HEK293 (cell line): ENCODE results near the gene DENND1A.

Experiments used
- BCL11A ChIP-seq: fragments of 450-650 bp; formaldehyde crosslinking; IDR thresholded peaks from 2 replicates; pipeline ENCODE4 v1.5.1; 2016; ENCODE audit warnings: low read depth, missing biosample characterization, missing genetic modification characterization
- KLF1 ChIP-seq: fragments of 450-650 bp; formaldehyde crosslinking; IDR thresholded peaks from 2 replicates; pipeline ENCODE4 v1.5.1; 2016; ENCODE audit warnings: missing biosample characterization, missing genetic modification characterization
- REPIN1 ChIP-seq: fragments of 450-650 bp; formaldehyde crosslinking; IDR thresholded peaks from 2 replicates; pipeline ENCODE4 v1.5.1; 2017; ENCODE audit warnings: missing biosample characterization, missing genetic modification characterization, low read depth
- SCRT1 ChIP-seq: fragments of 450-650 bp; formaldehyde crosslinking; IDR thresholded peaks from 2 replicates; pipeline ENCODE4 v1.5.1; 2016; ENCODE audit warnings: missing biosample characterization, missing genetic modification characterization, borderline replicate concordance
- ZNF274 ChIP-seq, 2 experiments: fragments of 200-500 bp in 1 of 2; fragments of 450-650 bp in 1 of 2; sonication (Bioruptor generic) in 1 of 2; formaldehyde crosslinking in 1 of 2; IDR thresholded peaks; 2 replicates each; pipeline versions ENCODE4 v1.5.1 to v1.6.1; 2014 to 2016; ENCODE audit warnings: borderline replicate concordance in 1 of 2, inconsistent platforms in 1 of 2, low read length in 1 of 2, missing biosample characterization in 1 of 2, missing genetic modification characterization in 1 of 2
- ZNF677 ChIP-seq: fragments of 450-650 bp; IDR thresholded peaks from 2 replicates; pipeline ENCODE4 v1.5.0; 2018; ENCODE audit warnings: missing biosample characterization, mild to moderate bottlenecking, missing genetic modification characterization, moderate library complexity
- TF ChIP-seq, protein P1 (sequence below): fragments of 450-650 bp; formaldehyde crosslinking; IDR thresholded peaks from 2 replicates; pipeline ENCODE4 v1.5.1; 2016; ENCODE audit warnings: missing biosample characterization, missing genetic modification characterization
- TF ChIP-seq, protein P2 (sequence below): fragments of 450-650 bp; formaldehyde crosslinking; IDR thresholded peaks from 2 replicates; pipeline ENCODE4 v1.5.1; 2016; ENCODE audit warnings: missing biosample characterization, missing genetic modification characterization

GRCh38 chr9:123834218-123834888 is 95.6 kb downstream of the DENND1A start:
- TF ChIP-seq REPIN1 = no peak
- TF ChIP-seq, protein P1, sequence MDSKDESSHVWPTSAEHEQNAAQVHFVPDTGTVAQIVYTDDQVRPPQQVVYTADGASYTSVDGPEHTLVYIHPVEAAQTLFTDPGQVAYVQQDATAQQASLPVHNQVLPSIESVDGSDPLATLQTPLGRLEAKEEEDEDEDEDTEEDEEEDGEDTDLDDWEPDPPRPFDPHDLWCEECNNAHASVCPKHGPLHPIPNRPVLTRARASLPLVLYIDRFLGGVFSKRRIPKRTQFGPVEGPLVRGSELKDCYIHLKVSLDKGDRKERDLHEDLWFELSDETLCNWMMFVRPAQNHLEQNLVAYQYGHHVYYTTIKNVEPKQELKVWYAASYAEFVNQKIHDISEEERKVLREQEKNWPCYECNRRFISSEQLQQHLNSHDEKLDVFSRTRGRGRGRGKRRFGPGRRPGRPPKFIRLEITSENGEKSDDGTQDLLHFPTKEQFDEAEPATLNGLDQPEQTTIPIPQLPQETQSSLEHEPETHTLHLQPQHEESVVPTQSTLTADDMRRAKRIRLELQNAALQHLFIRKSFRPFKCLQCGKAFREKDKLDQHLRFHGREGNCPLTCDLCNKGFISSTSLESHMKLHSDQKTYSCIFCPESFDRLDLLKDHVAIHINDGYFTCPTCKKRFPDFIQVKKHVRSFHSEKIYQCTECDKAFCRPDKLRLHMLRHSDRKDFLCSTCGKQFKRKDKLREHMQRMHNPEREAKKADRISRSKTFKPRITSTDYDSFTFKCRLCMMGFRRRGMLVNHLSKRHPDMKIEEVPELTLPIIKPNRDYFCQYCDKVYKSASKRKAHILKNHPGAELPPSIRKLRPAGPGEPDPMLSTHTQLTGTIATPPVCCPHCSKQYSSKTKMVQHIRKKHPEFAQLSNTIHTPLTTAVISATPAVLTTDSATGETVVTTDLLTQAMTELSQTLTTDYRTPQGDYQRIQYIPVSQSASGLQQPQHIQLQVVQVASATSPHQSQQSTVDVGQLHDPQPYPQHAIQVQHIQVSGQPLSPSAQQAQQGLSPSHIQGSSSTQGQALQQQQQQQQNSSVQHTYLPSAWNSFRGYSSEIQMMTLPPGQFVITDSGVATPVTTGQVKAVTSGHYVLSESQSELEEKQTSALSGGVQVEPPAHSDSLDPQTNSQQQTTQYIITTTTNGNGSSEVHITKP (tag by site-specific recombination) = no peak
- TF ChIP-seq, protein P2, sequence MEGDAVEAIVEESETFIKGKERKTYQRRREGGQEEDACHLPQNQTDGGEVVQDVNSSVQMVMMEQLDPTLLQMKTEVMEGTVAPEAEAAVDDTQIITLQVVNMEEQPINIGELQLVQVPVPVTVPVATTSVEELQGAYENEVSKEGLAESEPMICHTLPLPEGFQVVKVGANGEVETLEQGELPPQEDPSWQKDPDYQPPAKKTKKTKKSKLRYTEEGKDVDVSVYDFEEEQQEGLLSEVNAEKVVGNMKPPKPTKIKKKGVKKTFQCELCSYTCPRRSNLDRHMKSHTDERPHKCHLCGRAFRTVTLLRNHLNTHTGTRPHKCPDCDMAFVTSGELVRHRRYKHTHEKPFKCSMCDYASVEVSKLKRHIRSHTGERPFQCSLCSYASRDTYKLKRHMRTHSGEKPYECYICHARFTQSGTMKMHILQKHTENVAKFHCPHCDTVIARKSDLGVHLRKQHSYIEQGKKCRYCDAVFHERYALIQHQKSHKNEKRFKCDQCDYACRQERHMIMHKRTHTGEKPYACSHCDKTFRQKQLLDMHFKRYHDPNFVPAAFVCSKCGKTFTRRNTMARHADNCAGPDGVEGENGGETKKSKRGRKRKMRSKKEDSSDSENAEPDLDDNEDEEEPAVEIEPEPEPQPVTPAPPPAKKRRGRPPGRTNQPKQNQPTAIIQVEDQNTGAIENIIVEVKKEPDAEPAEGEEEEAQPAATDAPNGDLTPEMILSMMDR (tag by site-specific recombination) = no peak
- TF ChIP-seq ZNF274 (IDR thresholded peaks at IDR 0.05; ENCODE audit: low read length) = no peak
- TF ChIP-seq ZNF274 (tag by site-specific recombination; IDR thresholded peaks at IDR 0.05; ENCODE audit: borderline replicate concordance) = no peak
- no peak for TF ChIP-seq ZNF677 (tag by site-specific recombination)
- no peak for TF ChIP-seq KLF1 (tag by site-specific recombination)
- TF ChIP-seq BCL11A (tag by site-specific recombination) = no peak
- no peak for TF ChIP-seq SCRT1 (tag by site-specific recombination)
